EL (cell line): ENCODE measurements around the gene USP44.
A peak's percentile ranks its signal among the peaks of the same experiment; 100 is the strongest.
"Not testable (repeated sequence)": the region's sequence is repeated elsewhere in the genome, so short reads cannot be mapped to it uniquely, and the experiment has no call there.

ENCODE experiments used
- DNase-seq: peaks from one replicate; pipeline ENCODE4 v3.0.0-alpha.2; 2016

The USP44 gene

DNA sequence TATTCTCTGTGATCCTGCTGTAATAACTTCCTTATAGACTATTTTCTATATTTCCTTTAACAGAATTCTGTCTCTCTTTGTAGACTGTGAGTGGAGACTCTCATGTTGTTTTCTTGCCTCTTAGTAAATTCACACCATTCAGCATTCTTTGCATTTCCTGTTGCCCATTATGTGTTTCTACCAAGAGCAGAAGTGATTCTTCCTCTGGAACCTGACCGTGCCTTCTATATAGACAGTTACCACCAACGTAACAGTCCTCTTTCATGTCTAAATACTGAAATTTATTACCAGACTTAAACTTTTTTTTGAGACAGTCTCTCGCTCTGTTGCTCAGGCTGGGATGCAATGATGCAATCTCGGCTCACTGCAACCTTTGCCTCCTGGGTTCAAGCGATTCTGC, 46.2 kb downstream of the USP44 start:
- no peak for DNase-seq

GRCh38 chr12:95504140-95504539, 47.1 kb downstream of the USP44 start:
- DNase-seq = no peak

DNA sequence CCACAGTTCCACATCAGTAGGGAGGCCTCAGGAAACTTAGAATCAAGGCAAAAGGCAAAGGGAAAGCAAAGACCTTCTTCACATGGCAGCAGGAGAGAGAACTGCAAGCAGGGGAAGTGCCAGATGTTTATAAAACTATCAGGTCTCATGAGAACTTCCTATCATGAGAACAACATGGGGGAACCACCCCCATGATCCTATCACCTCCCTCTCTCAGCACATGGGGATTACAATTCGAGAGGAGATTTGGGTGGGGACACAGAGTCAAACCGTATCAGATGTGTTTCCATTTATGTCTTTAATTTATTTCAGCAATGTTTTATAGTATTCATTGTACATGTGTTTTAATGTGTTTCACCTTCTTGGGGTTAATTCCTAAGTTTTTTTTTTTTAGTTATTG, 51.5 kb downstream of the USP44 start:
- no peak for DNase-seq

GRCh38 chr12:95498968-95499367, 52.3 kb downstream of the USP44 start:
- DNase-seq = no peak

- no peak for DNase-seq
Observed at GRCh38 chr12:95497031-95497430, 54.2 kb downstream of the USP44 start.

GRCh38 chr12:95495433-95495832, 55.8 kb downstream of the USP44 start:
- no peak for DNase-seq

DNA sequence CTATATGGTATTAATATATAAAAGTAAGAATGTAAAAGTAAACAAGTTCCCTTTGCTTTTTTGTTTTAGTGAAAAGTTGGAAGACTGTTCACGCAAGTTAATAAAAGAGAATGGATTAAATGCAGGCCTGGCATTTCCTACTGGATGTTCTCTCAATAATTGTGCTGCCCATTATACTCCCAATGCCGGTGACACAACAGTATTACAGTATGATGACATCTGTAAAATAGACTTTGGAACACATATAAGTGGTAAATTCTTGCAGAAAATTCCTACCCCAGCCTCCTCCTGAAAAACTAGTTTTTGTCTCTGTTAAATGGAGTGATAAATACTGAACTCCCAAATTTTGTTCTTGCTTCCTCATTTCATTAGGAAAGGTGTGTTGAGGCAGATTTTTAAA, 56.4 kb downstream of the USP44 start:
- DNase-seq = no peak

- no peak for DNase-seq
Observed at GRCh38 chr12:95492462-95492861, 58.8 kb downstream of the USP44 start.

- DNase-seq = no peak
Observed at GRCh38 chr12:95487024-95487423, 64.3 kb downstream of the USP44 start.

DNA sequence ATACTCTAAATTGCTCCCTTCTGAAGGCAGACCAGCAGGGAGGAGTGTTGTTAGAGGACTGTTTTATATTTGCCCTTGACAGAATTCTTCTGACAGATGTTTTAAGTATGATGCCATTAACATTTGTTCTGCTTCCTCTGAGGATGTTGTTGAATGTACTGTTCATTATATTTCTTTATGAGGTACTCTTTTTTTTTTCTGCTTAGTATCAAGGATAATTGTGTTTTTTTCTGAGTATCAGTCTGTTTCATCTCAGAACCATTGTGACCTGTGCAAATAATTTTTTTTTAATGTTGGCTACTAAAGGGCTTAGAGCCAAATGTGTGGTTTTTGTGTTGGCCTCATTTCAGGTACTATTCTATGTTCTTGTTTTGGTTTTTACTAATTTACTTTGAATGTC, 66.8 kb downstream of the USP44 start:
- no peak for DNase-seq

GRCh38 chr12:95482564-95482963, 68.7 kb downstream of the USP44 start:
- not testable (repeated sequence) for DNase-seq

DNA sequence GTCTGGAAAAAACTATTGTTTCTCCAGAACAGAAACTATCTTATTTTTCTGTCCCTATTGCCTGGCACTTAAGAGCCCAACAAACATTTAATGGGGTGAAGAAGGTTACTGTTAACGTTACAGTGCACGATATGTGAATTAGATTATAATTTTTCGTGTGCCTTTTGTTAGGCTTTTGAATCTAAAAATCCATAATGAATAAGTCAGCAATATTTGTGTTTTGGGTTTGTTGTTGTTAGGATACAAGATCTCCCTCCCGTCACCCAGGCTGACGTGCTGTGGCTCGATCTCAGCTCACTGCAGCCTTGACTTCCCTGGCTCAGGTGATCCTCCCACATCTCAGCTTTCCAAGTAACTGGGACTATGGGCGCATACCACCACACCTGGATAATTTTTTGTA, 69.4 kb downstream of the USP44 start:
- DNase-seq = no peak

DNA sequence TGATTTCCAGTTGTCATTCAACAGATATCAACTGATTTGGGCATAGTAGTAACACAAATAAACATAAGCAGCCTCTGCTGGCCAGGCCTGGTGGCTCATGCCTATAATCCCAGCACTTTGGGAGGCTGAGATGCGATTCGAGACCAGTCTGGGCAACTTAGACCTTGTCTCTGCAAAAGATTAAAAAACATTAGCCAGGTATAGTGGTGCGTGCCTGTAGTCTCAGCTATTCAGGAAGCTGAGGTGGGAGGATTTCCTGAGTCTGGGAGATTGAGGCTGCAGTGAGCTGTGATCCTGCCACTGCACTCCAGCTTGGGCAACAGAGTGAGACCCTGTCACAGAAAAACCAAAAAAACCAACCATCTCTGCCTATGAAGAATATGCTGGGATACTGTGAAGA, 70.2 kb downstream of the USP44 start:
- no peak for DNase-seq

DNA sequence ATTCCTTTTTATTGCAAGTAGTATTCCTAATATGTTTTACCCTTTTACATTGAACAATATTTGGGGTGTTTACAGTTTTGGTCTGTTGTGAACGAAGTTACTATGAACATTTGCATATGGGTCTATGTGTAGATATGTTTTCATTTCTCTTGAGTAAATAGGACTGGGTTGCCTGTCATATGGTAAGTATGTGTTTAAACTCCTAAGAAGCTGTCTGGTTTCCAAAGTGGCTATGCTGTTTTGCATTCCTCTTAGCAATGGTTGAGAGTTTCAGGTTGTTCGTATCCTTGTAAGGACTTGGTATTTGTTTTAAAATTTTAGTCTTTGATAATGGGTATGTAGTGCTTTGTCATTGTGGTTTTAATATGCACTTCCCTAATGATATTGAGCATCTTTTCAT, 71.0 kb downstream of the USP44 start:
- no peak for DNase-seq

- no peak for DNase-seq
Observed at GRCh38 chr12:95474660-95474958, 76.7 kb downstream of the USP44 start.

DNA sequence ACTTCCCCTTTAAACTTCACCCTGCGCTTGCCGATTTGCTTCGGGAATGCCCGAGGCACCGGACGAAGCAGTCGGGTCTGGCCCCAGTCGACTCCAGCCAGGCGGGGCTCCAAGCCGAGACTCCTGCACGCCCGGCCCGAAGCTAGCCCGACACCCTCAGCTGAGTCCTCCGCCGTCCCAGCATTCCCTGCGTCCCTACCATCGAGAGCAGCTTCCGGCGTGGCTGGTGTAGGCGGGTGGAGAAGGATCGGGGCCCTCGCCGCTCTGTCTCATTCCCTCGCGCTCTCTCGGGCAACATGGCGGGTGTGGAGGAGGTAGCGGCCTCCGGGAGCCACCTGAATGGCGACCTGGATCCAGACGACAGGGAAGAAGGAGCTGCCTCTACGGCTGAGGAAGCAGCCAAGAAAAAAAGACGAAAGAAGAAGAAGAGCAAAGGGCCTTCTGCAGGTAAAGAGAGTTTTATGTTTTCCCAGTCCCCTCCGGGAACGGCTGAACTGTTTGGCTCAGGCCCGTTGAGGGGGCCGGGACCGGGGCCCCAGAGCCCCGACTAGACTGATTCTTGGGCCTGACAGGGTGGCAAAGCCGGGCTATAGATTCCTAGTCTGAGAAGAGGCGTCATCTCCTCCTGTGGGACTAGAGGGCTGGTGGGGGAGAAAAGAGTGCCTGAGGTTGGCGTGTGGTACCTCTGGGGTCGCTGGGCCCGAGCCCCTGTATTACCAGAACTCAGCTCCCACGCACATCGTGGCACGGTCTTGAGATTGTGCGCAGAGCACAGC, 77.2 kb downstream of the USP44 start, which contains the start of gene METAP2:
TSS of gene METAP2 (plus strand) at position 269 of the 776 bp plus-strand sequence. CDS start at position 297, 28 bp downstream.
- peak; percentile 98 for DNase-seq

DNA sequence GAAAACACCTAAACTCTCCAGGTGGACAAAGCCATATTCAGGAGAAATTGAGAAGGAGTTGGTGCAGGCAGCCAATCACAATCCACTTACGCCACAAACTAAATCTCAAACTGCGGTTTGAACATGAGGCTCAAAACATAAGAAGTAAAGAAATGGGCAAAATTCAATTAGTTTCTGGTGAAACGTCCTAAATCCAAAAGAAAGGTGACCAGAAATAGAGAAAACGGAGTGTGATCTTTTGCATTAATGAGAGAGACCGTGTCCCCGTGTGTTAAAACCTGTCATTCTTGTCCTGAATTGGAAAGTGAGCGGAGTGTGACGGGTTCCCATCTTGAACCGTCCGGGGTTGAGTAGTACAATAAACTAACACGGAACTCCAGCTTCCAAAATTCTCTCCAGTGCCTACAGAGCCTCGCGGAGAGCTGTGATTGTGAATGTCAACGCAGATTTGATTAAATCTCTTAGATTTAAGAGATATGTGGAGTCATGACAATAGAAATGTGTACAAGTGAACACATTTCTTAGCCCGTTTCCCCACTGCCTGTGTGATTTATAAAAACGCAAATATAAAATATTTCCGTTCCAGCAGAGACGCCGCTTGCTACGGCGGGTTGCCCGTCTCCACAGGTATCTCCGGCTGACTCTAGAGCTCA, 77.9 kb downstream of the USP44 start:
- peak; percentile 54 for DNase-seq

GRCh38 chr12:95470300-95470699, 81.0 kb downstream of the USP44 start:
- no peak for DNase-seq
